Skin of body (tissue), 3 donors: ENCODE data around the gene RIT1. TPM values are rescaled to one million over a fixed set of nuclear protein-coding genes. Genes with fewer than 3 reads are reported as not detected.

Experiments
- DNase-seq: peaks from one replicate; lab custom pipeline; 2025; lab: John Stamatoyannopoulos, UW
- small RNA-seq: library from RNA; depleted of rRNA; stranded (forward); fragments of <200 nt; gene quantifications from one replicate; pipeline ENCODE3, GENCODE V24; 2014; ENCODE audit warnings: low replicate concordance
- total RNA-seq: library from RNA; depleted of rRNA; stranded (reverse); fragments of >200 nt; gene quantifications from one replicate; pipeline ENCODE4 v1.2.3, GENCODE V29; 2014

Gene RIT1
- total RNA-seq, 1 donor from 2014 or later = 29.0 TPM

- peak; percentile 92 for DNase-seq
Measured at GRCh38 chr1:155859234-155859829, 51.8 kb downstream of the RIT1 start, which contains the start of gene SYT11. SYT11 (plus strand) TSS chr1:155859567; CDS start chr1:155859762, 195 bp downstream.

GRCh38 chr1:155858800-155859233 lies 52.3 kb downstream of the RIT1 start:
- no peak for DNase-seq

DNA sequence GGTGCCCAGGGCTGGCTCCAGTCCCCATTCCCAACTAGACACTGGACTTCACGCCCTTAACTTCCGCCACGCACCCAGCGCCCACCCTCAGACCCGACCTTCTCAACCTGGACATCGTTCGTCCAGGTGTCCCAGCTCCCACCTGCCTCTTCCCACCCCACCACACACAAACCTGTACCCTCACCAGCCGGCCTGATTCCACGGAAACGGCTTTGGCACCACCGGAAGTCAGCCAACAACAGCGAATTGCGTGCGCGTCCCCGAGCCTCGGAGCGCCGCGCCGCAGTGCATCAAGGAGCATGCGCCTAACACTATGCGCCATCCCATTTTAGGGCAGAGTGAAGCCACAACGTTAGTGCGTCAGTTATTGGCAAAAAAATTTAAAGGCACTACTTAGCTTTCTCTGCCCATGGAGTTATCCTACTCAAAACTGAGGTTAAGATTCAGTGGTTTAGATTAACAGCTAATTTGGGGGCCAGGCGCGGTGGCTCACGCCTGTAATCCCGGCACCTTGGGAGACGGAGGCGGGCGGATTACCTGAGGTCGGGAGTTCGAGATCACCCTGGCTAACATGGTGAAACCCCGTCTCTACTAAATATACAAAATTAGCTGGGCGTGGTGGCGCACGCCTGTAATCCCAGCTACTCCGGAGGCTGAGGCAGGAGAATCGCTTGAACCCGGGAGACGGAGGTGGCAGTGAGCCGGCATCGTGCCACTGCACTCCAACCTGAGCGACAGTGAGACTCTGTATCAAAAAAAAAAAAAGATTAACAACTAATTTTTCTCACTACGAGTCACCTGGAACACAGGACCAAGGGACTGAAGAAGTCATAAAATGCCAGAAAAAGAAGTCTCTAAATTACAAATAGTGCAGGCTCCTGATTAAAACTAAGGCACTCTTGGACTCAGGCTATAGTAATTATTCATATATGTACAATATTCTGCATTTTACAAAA lies 53.9 kb downstream of the RIT1 start, which contains the start of gene GON4L:
TSS of gene GON4L (minus strand) at position 240 of the 956 bp plus-strand sequence. CDS start 3,434 bp downstream, outside the sequence.
- peak; percentile 95 for DNase-seq

DNA sequence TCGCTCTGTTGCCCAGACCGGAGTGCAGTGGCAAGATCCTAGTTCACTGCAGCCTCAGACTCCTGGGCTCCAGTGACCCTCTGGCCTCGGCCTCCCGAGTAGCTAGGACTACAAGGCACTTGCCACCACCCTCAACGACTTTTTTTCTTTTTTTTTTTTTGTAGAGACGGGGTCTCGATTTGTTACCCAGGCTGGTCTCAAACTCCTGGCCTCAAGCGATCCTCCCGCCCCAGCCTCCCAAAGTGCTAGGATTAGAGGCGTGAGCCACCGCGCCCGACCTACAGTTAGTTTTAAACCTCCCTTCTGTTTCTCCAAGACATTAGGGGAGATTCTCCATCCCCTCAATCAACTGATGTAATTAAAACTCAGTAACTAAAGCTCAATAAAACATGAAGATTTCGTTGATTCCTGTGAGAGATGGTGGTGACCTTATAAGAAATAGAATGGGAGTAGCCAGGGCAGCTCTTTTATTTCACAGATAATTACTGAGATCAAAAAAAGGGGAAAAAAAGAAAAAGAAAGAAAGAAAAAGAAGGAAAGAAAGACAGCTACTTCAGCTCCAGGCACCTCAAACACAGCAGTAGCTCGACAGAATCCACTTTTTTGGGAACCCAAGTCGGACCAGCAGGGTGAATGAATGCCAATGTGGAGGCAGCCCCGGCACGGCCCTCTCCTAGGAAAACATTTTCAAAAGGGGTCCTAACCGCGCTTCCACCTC lies 54.7 kb downstream of the RIT1 start:
- DNase-seq = no peak

DNA sequence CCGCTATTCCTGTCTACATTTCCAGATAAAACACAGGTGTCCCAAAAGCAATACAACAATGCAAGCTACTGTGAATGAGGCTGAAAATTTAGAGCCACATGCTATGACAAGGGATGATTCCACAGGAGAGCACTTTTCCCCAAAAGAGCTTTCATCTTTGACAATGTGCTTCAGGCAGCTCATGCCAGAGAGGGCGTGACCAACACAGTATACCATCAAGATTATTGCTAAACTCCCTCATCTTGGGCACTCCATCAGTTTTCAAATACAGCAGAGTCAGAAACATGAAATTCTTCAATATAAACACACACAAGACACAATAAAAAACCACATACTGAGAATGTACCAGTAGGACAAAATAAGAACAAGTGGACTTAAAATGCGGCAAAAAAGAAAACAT lies 60.8 kb downstream of the RIT1 start:
- no peak for DNase-seq

DNA sequence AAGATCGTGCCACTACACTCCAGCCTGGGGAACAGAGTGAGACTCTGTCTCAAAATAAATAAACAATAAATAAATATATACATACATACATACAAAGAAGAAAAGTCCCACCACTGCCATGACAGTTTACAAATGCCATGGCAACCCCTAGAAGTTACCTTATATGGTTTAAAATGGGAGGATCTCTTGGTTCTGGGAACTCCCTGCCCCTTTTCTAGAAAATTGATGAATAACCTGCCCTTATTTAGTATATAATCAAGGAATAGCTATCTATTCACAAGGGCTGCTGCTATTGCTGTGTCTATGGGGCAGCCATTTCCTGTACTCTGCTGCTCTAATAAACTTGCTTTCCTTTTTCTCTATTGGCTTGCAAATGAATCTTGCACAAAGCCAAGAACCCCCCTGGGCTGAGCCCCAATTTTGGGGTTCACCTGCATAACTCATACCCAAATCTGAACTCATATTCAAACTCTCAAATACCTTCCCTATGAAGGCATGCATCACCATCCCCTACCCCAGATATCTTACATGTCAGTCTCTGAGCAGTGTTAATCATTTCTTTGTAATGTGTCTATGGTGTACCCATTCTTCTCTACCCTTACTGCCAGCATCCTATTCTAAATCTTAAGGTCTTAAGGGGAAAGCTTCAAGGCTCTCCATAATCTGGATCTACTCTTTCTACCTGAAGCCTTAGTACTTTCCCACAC lies 63.2 kb downstream of the RIT1 start:
- no peak for DNase-seq

Small RNA genes lying within 50 kb of the gene (small RNA-seq; reads per million reads assigned to genes)
- not detected for gene MIR6738
- not detected for gene RF00015
- gene SCARNA4 = not detected
- gene SNORA80E = 53.9 reads per million, percentile 95 among the genes with 10 or more reads in this experiment

Other genes with a start within 250 kb of the RIT1 start
- 141 TPM for gene YY1AP1, start 222.6 kb downstream of the RIT1 start, total RNA-seq
- gene DAP3, start 222.3 kb downstream of the RIT1 start, total RNA-seq = 59.1 TPM
- gene GON4L, start 54.1 kb downstream of the RIT1 start, total RNA-seq = 39.2 TPM
- 10.9 TPM for gene SYT11, start 51.8 kb downstream of the RIT1 start, total RNA-seq
- gene KHDC4, start 23.1 kb upstream of the RIT1 start, total RNA-seq = 44.5 TPM
- gene RXFP4, start 30.3 kb upstream of the RIT1 start, total RNA-seq = not detected
- gene ARHGEF2, start 67.2 kb upstream of the RIT1 start, total RNA-seq = 57.6 TPM
- 186 TPM for gene SSR2, start 109.6 kb upstream of the RIT1 start, total RNA-seq
- gene UBQLN4, start 142.4 kb upstream of the RIT1 start, total RNA-seq = 12.1 TPM
- 25.7 TPM for gene LAMTOR2, start 143.4 kb upstream of the RIT1 start, total RNA-seq
- 31.7 TPM for gene RAB25, start 149.8 kb upstream of the RIT1 start, total RNA-seq
- gene MEX3A, start 171.1 kb upstream of the RIT1 start, total RNA-seq = 6.6 TPM
- gene LMNA, start 203.4 kb upstream of the RIT1 start, total RNA-seq = 429 TPM
- gene SEMA4A, start 242.2 kb upstream of the RIT1 start, total RNA-seq = 12.1 TPM